GM19468 (cell line): ENCODE results near the gene ACTR1A.
"Not testable (repeated sequence)": the region's sequence is repeated elsewhere in the genome, so short reads cannot be mapped to it uniquely, and the experiment has no call there.

Source experiments
- ATAC-seq: cut with Tn5 transposase; IDR thresholded peaks from one replicate; pipeline ENCODE4 v1.9.1; 2021; ENCODE audit warnings: mild to moderate bottlenecking, moderate library complexity, moderate number of reproducible peaks; ENCODE audit not compliant: unreplicated experiment; ENCODE audit errors: extremely low read depth

ACTR1A gene

DNA sequence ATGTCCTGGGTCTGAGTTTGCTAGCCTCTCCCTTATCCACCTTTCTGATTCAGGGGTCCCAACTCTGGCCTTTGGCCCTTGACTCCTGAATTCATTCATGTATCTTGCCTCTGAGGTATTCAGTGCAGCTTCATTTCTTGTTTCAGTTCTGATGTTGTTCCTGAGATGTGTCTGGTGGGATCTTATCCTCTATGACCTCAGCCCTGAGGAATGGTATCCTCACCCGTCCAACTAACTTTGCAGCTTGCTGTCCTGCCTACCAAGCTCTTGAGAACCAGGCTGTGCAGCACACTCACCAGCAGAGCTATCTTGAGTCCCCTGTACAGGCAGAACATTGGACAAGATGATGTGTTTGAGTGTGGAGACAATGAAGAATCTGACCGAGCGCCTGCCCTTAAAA lies 15.0 kb upstream of the ACTR1A start:
- no peak for ATAC-seq

DNA sequence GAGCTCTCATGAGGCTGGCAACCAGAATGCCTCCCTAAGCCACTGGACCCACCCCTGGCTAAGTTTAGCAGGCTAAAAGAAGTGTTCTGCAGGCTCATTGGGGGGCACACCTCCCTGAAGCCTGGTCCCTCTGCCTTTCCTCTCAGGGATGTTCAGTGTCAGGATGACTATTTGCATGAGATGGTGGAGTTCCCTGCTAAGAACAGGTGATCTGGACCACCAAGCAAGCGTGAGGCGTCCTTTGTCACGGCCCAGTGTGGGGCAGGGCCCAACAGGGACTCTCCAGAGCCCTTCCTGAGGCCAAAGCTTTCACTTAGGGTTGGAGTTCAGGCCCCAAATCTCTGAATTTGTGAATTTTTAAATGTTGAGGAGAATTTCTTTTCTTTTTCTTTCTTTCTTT lies 13.2 kb upstream of the ACTR1A start:
- no peak for ATAC-seq

DNA sequence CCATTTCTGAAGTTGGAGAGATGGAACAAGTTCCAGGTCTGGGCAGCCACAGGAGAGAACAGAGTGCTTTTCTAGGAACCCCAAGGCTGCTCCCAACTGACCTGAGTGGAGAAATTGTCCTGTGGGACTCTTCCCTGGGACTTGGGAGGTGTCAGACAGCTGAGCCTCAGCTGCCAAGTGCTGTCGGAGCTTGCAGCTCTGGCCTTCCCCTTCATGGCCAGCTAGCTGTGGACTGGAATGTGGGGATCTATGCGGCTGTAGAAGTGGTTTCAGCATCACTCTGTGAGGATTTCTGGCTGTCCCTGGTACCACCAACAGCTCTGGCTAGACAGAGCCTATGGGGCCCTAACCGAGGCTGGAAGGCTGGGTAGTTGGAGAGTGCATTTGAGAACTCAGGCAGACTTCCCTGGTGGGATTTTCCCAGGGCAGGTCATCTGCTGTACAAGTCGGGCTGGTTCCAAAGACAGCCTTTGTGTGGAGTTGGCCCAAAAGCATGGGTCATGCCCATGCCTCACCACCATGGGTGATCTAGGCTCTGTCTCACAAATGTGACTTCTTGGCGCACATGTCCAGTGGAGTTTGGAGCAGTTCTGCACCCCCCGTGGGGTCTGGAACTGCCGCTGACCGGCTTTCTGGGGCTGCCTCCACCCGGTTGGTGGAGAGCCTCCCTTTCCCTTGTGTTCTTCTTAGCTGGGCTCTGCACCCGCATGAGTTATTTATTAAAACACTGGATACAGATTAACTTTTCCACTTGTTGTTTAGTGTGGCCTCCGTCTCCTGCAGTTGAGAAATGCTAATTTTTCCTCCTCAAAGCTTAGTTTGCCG lies 12.2 kb upstream of the ACTR1A start:
- no peak for ATAC-seq

GRCh38 chr10:102511583-102512274 lies 9.2 kb upstream of the ACTR1A start:
- peak; percentile 58 for ATAC-seq

DNA sequence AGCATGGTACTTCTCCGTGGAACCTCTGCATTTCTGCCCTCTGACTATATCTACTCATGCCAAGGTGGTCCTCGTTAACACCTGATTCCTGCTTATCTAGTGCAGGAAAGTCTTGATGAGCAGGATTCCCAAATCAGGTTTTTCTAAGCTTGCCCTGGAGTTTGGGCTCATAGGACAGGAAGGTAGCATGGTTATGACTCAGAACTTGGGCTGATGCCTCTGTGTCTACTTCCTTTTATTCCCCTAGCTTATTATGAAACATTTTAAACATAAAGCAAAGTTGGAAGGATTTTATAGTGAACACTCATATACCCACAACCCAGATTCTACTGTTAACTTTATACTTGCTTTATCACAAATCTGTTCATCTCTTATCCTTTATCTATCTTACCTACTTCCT lies 6.9 kb upstream of the ACTR1A start:
- no peak for ATAC-seq

DNA sequence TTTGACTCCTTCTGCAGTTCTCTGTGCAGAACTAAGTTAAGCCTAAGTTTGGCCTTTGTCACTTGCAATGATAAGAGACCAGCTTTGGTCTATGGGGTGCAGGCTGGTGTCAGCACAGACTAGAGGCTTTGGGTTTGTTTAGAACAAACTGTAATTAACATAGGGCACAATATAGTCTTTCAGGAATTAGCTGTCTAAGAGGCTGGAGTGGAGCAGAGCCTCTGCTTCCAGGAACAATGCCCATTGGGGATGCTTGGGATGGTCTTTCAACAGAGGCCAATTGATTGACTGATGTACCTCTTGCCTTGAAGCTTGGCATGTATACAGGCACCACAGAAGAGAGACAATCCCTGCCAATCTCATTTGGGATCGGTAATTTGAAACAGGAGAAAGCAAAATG lies 6.0 kb upstream of the ACTR1A start:
- no peak for ATAC-seq

DNA sequence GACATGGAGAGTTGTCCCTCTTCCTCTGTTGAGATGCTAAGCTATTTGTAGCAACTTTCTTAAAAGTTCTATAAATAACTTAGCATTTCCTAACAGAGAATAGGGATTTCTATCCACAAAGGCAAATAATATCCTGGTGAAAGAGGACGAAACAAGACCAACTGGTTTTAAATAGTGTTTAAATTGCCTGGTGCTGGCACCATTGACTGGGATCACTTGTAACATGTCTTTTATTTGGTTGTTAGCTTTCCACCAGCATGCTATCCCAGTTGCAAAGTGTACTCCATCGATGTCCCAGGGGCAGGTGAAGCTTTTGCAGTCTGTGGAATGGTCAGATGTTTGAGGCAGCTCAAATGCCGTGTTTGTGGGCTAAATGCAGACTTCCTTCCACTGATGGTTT lies 5.0 kb upstream of the ACTR1A start:
- no peak for ATAC-seq

DNA sequence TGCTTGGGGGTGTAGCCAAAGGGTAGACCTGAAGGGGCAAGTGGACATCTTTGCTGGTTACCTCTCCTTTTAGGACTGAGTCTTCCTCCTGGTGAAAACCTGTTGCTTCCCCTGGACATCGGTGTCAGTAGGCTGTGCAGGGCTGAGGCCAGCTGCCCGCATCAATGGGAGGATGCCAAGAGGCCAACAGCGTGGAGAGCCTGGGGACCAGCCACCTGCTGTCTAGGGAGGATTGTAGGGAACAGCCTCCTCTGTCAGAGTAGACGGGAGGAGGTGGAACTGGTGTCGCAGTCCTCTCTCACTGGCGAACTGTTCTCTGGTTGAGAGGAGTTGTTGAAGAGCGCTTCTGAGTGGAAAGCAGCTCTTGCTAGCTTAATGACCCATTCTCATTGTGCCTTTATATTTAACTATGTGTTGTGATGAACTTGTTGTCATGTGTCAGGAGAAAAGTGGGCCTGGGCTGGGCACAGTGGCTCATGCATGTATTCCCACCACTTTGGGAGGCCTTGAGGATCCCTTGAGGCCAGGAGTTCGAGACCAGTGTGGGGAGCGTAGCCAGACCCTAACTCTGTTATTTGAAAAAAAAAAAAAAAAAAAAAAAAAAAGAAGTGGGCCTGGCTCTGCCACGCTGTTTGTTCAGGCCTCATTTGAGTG lies 3.1 kb upstream of the ACTR1A start:
- ATAC-seq: no peak

DNA sequence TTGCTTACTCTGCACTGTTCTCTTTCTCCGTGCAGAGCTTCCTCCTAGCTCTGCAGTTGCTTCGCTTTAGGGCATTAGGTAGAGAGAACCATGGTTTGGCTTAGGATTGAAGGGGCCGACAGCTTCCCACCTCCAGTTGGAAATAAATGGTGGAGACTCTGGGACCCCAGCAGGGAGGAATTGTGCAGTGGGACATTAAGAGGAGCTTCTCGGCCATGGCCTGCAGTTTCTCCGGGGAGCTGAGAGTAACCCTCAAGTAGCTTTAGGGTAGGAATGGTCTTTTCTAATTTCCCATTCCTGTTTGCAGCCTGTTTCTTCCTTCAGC lies 2.4 kb upstream of the ACTR1A start:
- ATAC-seq: no peak

GRCh38 chr10:102504179-102504975 lies 1.9 kb upstream of the ACTR1A start:
- no peak for ATAC-seq

DNA sequence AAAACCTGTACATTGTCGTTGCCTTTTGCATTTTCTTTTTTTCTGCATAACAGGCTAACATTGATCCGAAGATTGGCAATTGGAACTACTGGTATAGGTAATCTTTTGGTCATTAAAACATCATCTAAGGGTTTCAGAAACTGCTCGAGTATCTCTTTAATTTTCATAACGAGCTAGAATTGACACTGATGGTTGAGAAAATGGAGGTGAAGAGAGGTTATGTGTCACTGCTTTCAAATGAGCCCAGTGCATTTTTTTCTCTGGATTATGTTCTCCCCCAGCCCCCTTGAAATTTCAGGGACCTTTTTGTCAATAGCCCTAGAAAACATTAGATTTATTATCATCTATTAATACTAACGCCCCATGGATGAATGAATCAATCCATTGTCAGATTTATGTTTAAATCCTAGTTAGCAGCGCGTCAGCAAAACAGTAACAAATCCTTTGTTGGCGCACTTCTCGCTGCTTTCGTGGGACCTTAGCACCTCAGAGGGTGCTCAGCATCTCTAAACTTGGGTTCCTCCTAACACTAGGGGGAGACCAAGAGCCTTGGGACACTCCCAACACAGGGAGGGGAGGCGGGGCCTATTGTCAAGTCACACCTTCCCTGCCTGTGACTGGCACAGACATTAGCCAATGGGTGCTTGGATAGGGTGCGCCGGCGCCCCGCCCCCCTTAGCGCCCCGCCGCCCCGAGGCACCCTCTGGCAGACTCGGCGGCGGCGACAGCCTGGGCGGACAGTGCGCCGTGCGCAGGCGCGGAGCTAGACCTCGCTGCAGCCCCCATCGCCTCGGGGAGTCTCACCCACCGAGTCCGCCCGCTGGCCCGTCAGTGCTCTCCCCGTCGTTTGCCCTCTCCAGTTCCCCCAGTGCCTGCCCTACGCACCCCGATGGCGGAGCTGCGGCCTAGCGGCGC lies 1.0 kb upstream of the ACTR1A start, which contains the start of gene SUFU:
TSS of gene SUFU (plus strand) at position 709 of the 915 bp plus-strand sequence. CDS start at position 890, 181 bp downstream.
- ATAC-seq: peak; percentile 53

DNA sequence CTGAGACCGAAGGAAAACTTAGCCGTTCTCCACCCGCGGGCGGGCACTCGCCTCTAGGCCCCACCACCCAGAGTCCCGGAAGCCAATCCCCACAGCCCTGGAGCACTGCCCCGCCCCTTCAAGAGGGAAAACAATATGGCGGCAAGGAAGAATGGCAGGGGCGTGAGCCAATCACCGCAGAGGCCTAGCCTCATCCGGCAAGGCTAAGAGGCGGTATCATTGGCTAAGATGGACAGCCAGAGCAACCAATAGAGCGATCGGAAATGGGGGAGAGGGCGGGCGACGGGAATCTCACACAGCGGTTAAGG lies 529 bp downstream of the ACTR1A start:
- ATAC-seq: peak; percentile 68

DNA sequence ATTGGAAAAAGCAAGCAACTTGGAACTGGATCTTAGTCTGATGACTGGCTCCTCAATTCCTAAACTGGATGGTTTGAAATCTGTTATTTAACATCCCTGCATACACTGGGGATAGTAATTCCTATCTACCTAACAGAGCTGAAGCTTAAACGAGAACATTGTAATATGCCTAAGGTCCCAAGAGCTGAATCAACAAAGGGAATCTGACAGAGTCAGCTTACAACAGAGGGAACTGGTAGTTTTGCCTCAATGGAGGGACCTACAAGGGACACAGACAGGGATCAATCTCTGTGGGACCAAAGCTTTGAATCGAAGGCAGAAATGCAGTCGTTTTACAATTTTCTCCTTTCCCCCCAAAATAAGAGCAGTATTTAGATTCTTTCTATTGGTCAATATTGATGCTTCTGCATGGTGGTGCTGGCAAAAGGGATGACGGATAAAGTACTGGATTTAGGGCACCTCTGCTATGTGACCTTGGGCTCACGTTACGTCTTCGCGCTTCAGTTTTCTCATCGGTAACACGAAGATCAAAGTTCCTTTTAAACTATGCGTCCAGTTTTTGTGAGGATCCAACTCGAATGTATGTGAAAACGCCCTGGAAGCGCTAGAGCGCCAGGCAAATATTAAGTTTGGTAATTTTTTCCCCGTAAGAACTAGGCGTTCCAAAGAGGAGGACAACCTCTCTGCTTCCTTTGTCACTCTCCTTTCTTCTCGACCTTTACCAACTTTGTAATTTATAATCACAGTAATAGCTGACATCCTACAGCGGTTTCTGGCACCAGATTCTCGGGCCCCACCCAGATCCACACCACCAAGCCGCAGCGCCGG lies 1.1 kb downstream of the ACTR1A start:
- ATAC-seq: no peak

GRCh38 chr10:102500686-102501085 lies 1.8 kb downstream of the ACTR1A start:
- not testable (repeated sequence) for ATAC-seq

- ATAC-seq: no peak
These were observed 3.2 kb downstream of the ACTR1A start for GRCh38 chr10:102499356-102499755.

DNA sequence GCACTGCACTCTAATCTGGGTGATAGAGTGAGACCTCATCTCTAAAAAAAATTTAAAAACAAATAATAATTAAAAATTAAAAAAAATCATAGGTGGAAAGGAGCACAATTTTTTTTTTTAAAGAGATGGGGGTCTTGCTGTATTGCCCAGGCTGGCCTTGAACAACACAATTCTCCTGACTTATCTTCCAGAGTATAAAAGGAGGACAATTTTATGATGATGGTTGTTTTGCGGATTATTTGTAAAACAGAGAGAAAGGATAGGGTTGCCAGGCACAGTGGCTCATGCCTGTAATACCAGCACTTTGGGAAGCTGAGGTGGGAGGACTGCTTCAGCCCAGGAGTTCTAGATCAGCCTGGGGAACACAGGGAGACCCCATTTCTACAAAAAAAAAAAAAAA lies 5.0 kb downstream of the ACTR1A start:
- ATAC-seq: no peak

DNA sequence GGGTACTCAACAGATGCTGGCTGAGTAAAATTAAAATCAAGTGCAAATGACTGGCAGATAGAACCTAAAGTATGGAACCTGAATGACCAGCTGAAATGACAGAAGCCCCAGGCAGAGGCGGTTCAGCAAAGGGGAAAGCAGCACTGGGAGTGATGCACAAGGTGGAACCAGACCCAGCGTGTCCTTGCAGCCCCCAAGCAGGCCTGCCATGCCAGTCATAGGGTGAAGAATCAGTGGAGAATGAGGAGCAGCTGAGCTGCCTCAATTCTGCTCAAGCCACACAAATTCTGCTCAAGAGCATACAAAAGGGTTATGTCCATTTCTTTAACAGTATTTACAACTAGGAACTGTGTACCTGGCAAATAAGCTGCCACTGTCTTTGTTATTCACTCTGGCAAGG lies 8.7 kb downstream of the ACTR1A start:
- no peak for ATAC-seq

DNA sequence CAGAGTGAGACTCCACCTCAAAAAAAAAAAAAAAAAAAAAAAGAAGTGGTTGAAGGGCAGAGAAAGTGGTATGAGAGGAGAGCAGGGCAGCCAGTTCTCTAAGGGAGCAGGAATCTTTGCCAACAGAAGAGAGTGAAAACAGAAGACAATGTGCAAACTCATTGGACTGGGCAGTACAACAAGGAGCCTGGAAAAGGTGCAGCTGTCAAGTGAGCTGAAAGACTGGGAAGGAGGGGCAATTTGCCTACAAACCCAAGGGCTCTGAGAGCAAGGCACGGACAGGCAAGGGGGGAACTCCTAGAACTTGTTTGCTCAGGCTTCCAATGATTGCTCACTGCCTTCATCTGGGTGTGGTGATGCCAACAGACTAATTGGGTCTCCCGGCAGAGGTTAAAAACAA lies 9.5 kb downstream of the ACTR1A start:
- no peak for ATAC-seq
